Caco-2 (cell line): ENCODE data around the gene APOD. TPM values are rescaled to one million over a fixed set of nuclear protein-coding genes. Genes with fewer than 3 reads are reported as not detected.

Experiments
- BruUV-seq: library from RNA; stranded (reverse); fragments of 400-500 nt; replicated peaks from 2 replicates; lab custom pipeline; 2021; lab: Mats Ljungman, UMichigan
- CTCF ChIA-PET: fragments of 300-600 bp; sonication (Branson Sonifier 250); formaldehyde crosslinking; loops from one replicate; lab custom pipeline; 2022; ENCODE audit warnings: antibody characterized with exemption; lab: Charles Lee
- POLR2A ChIA-PET: fragments of 300-600 bp; sonication (Branson Sonifier 250); formaldehyde crosslinking; loops from one replicate; lab custom pipeline; 2022; ENCODE audit warnings: antibody characterized with exemption; lab: Charles Lee
- DNase-seq, 2 experiments: peaks; one replicate each; pipeline versions ENCODE4 v3.0.0 to v3.0.0-alpha.2; 2020 to 2022
- H3K27me3 ChIP-seq: replicated peaks from 2 replicates; pipeline ENCODE4 v1.6.0; 2011; ENCODE audit warnings: low read length; ENCODE audit not compliant: control insufficient read depth, insufficient read depth
- H3K36me3 ChIP-seq: 2 replicates; pipeline ENCODE4 v1.5.1; 2011; ENCODE audit warnings: low read length; ENCODE audit not compliant: control insufficient read depth, insufficient read depth
- H3K4me1 ChIP-seq: fragments of 250-450 bp; sonication (Bioruptor Pico); 2 replicates; pipeline ENCODE4 v1.5.1; 2020; ENCODE audit warnings: mild to moderate bottlenecking
- H3K4me3 ChIP-seq: 2 replicates; pipeline ENCODE4 v1.5.1; 2011; ENCODE audit warnings: low read depth, mild to moderate bottlenecking, control low read depth, low read length
- H3K9me3 ChIP-seq: fragments of 250-450 bp; sonication (Bioruptor Pico); 2 replicates; pipeline ENCODE4 v1.5.1; 2020; ENCODE audit warnings: mild to moderate bottlenecking, moderate library complexity
- H3K27ac Mint-ChIP-seq: one replicate; pipeline ENCODE4 v1.8.0; 2022; ENCODE audit warnings: mixed read lengths; ENCODE audit not compliant: unreplicated experiment
- H3K27me3 Mint-ChIP-seq: one replicate; pipeline ENCODE4 v1.8.0; 2022; ENCODE audit warnings: mixed read lengths; ENCODE audit not compliant: insufficient read depth, unreplicated experiment
- H3K36me3 Mint-ChIP-seq: one replicate; pipeline ENCODE4 v1.8.0; 2022; ENCODE audit warnings: mild to moderate bottlenecking, mixed read lengths; ENCODE audit not compliant: insufficient read depth, unreplicated experiment
- H3K4me1 Mint-ChIP-seq: one replicate; pipeline ENCODE4 v1.8.0; 2022; ENCODE audit warnings: low read depth, mixed read lengths; ENCODE audit not compliant: unreplicated experiment
- H3K4me3 Mint-ChIP-seq: one replicate; pipeline ENCODE4 v1.8.0; 2022; ENCODE audit warnings: mild to moderate bottlenecking, moderate library complexity, mixed read lengths; ENCODE audit not compliant: unreplicated experiment
- H3K9me3 Mint-ChIP-seq: one replicate; pipeline ENCODE4 v1.8.0; 2022; ENCODE audit warnings: mixed read lengths; ENCODE audit not compliant: unreplicated experiment
- CTCF ChIP-seq, 2 experiments: fragments of 200-600 bp in 1 of 2; IDR thresholded peaks; 1 replicate in 1 of 2; 2 replicates in 1 of 2; pipeline versions ENCODE4 v1.5.1 to v1.8.0; 2011 to 2022; ENCODE audit warnings: antibody characterized with exemption in 1 of 2, control low read depth in 1 of 2, inconsistent platforms in 1 of 2, low read depth in 1 of 2, low read length in 1 of 2, mild to moderate bottlenecking in 1 of 2, moderate library complexity in 1 of 2; ENCODE audit not compliant: insufficient read depth in 1 of 2, severe bottlenecking in 1 of 2, unreplicated experiment in 1 of 2
- intact Hi-C: fragments of 100-400 bp; cut with micrococcal nuclease; formaldehyde crosslinking; loops from one replicate; pipeline ENCODE4 v1.10.0; 2022; ENCODE audit not compliant: unreplicated experiment
- total RNA-seq: library from RNA; stranded (reverse); gene quantifications from 2 replicates; pipeline ENCODE4 v1.2.3, GENCODE V29; 2022

APOD gene
- total RNA-seq, 1 experiment from 2014 or later, result 101 TPM

- intact Hi-C loops, result loop anchor here (1.0 kb wide), 1 partner anchor 40 kb away; no protein-coding TSS in a partner anchor
- POLR2A ChIA-PET, result interaction anchor here (0.9 kb wide), 1 partner anchor 35 kb away, joined by 3 read pairs; the partner anchor contains the start of gene APOD
- no peaks in the 10 kb centered on the region for H3K27me3 ChIP-seq
- peaks cover 9% of the 10 kb centered on the region for H3K36me3 Mint-ChIP-seq
- peak overlapping the region; percentile 68 for H3K4me3 Mint-ChIP-seq
- H3K9me3 ChIP-seq, result no peaks in the 10 kb centered on the region
- no peaks in the 10 kb centered on the region for H3K36me3 ChIP-seq
- H3K4me1 ChIP-seq, result peaks cover 70% of the 10 kb centered on the region
- no peaks in the 10 kb centered on the region for H3K27me3 Mint-ChIP-seq
- BruUV-seq, result no TSS peak
- no peak overlapping the region for H3K4me3 ChIP-seq
- CTCF ChIA-PET, result interaction anchor here (0.9 to 2.0 kb wide), 3 partner anchors 8 to 277 kb away, joined by 3 to 13 read pairs (median 3); partner anchors contain the start of gene XXYLT1
- H3K4me1 Mint-ChIP-seq, result peaks cover 72% of the 10 kb centered on the region
- no peaks in the 10 kb centered on the region for H3K9me3 Mint-ChIP-seq
- TF ChIP-seq CTCF (IDR thresholded peaks at IDR 0.05; ENCODE audit: insufficient read depth in 1 of 2, low read depth in 1 of 2, low read length in 1 of 2, severe bottlenecking in 1 of 2, unreplicated experiment in 1 of 2), result no peak
- DNase-seq, result no peak
- peak overlapping the region; percentile 90 for H3K27ac Mint-ChIP-seq
These were observed 34.8 kb downstream of the APOD start for GRCh38 chr3:195548987-195549386.

GRCh38 chr3:195548501-195548900 is 35.2 kb downstream of the APOD start:
- TF ChIP-seq CTCF (IDR thresholded peaks at IDR 0.05; ENCODE audit: insufficient read depth in 1 of 2, low read depth in 1 of 2, low read length in 1 of 2, severe bottlenecking in 1 of 2, unreplicated experiment in 1 of 2), result no peak
- Mint-ChIP-seq H3K4me3 (peak overlapping the region; percentile 68), H3K36me3 (peaks cover 9% of the 10 kb centered on the region), H3K27me3 (no peaks in the 10 kb centered on the region), H3K4me1 (peaks cover 71% of the 10 kb centered on the region), H3K9me3 (no peaks in the 10 kb centered on the region), H3K27ac (peak overlapping the region; percentile 90)
- Histone ChIP-seq H3K4me1 (peaks cover 75% of the 10 kb centered on the region), H3K4me3 (no peak overlapping the region), H3K36me3 (no peaks in the 10 kb centered on the region), H3K9me3 (no peaks in the 10 kb centered on the region), H3K27me3 (no peaks in the 10 kb centered on the region)
- no TSS peak for BruUV-seq
- CTCF ChIA-PET, result interaction anchor here (0.9 to 2.0 kb wide), 3 partner anchors 9 to 277 kb away, joined by 3 to 13 read pairs (median 3); partner anchors contain the start of gene XXYLT1
- POLR2A ChIA-PET, result interaction anchor here (0.7 to 0.9 kb wide), 2 partner anchors 35 to 987 kb away, joined by 3 read pairs; partner anchors contain the start of gene APOD
- peak; percentile 77 to 84 for DNase-seq
- intact Hi-C loops, result loop anchor here (1.0 kb wide), 1 partner anchor 41 kb away; no protein-coding TSS in a partner anchor

GRCh38 chr3:195548006-195548405 is 35.7 kb downstream of the APOD start:
- TF ChIP-seq CTCF (IDR thresholded peaks at IDR 0.05; ENCODE audit: insufficient read depth in 1 of 2, low read depth in 1 of 2, low read length in 1 of 2, severe bottlenecking in 1 of 2, unreplicated experiment in 1 of 2), result no peak
- Mint-ChIP-seq H3K27ac (peak overlapping the region; percentile 90), H3K4me1 (peaks cover 66% of the 10 kb centered on the region), H3K27me3 (no peaks in the 10 kb centered on the region), H3K9me3 (no peaks in the 10 kb centered on the region), H3K36me3 (peaks cover 9% of the 10 kb centered on the region), H3K4me3 (peak overlapping the region; percentile 68)
- Histone ChIP-seq H3K36me3 (no peaks in the 10 kb centered on the region), H3K27me3 (no peaks in the 10 kb centered on the region), H3K9me3 (no peaks in the 10 kb centered on the region), H3K4me1 (peaks cover 70% of the 10 kb centered on the region), H3K4me3 (peak overlapping the region; percentile 9)
- intact Hi-C loops, result loop anchor here (1.0 kb wide), 1 partner anchor 41 kb away; no protein-coding TSS in a partner anchor
- DNase-seq, result peak; percentile 78 to 85
- ChIA-PET CTCF (interaction anchor here (1.3 to 2.0 kb wide), 2 partner anchors 9 to 277 kb away, joined by 3 to 13 read pairs; partner anchors contain the start of gene XXYLT1), POLR2A (interaction anchor here (0.7 kb wide), 1 partner anchor 986 kb away, joined by 3 read pairs; no protein-coding TSS in a partner anchor)
- no TSS peak for BruUV-seq
